Activated CD8-positive, alpha-beta memory T cell treated with anti-CD3 and anti-CD28 coated beads, Interleukin-2, amount 50 U/mL, for 48 hours (primary cell): ENCODE measurements around the gene ABHD12.

Source experiments
- DNase-seq: peaks from one replicate; pipeline ENCODE4 v3.0.0-alpha.2; 2020

The ABHD12 gene

DNA sequence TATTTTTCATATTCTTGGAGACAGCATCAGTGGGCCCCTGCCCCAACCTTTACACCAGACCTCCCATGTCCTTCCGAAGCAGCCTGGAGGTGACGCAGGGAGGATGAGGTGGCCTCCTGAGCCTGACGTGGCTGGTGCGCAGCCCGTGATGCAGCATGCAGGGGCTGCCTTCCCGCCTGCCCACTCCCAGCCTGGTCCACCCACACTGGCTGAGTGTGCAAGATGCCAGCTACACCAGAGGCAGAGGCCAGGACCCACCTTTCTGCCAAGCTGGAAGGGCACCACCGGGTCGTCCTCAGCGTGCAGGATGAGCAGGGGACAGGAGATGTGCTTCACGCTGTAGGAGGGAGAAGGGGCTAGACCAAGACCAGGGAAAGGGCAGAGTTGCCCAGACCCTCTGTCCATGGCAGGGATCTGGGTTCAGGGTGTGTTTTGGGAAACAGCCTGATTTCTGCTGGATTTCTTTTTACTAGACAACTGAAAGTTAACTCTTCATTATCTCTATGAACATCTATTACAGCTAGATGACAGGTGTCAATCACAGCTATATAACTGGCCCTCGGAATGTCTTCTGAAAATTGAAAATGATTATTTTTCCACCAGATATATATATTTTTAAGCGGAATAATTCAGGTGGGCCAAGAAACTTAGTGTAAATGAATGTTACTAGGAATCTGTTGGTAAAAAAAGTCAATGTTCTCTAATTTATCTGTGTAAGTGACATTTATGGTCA, 87.2 kb downstream of the ABHD12 start:
- no peak for DNase-seq

DNA sequence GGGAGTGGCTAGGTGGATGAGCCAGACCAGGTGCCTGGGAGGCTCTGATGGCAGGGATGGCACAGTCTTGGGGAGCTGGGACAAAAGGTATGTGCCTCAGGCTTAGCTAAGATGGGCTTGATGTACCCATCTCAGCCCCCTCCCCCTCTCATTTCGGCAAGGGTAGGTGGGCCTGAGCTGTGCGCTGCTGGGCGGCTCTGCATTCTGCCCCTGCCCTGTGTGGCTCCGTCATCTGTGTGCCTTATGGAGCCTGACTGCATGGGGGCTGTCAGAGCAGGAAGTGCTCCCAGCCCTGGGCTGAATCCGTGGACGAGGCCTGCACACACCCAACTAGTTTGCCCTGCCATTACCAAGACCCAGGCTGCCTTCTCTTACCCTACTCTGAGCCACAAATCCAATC, 88.0 kb downstream of the ABHD12 start:
- no peak for DNase-seq

DNA sequence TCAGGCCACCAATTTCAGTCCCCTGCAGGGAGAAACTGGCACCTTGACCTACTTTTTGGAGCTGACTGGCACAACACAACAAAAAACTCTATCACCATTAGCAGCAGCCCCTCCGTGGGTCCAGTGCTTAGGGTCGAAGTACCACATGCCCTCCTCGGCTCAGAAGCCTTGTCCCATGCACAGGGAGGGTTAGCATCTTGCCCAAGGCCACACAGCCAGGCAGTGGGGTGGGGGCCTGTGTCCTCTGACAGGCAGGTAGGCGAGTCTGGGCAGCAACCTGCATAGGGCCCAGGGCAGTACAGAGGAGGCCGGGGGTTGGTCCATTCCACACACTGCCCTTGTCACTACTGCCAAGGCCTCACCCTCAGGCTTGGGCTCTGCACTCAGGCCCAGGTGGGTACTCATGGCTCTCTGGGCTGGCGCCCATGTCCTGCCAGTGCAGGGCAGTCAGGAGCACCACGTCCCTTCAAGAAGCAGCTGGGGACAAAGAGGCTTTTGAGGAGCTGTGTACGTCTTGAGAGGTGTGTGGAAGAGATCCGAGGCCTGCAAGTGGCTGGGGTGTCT, 89.2 kb downstream of the ABHD12 start:
- DNase-seq = no peak

DNA sequence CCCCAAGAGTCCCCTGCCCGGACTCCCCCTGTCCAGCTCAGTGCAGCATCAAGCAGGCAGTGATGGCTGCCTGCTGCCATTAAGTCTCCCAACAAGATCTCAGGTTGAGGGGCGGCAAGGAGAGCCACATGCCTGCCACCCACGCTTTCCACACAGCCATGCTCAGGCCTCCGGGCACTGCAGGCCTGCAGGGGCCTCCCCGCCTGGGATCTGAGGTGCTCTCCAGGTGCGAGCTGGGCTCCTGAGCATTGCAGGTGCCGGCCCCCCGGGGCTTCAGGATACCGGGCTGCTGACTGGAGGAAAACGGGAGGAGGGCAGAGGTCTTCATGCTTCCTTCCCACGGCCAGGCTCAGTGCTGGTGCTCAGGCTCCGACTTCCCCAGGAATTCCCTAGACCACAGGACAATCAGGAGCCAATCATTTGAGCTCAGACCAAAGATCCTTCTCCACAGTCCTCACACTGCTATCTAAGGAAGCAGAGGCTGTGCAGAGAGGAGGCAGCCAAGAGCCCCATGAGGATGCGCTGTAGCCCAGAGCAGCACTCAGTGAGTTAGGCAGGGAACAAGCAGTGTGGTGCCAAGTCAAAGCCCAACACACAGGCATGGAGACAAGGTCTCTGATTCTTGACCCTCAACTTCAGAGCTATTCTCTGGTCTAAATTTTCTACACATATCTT, 90.0 kb downstream of the ABHD12 start:
- no peak for DNase-seq

DNA sequence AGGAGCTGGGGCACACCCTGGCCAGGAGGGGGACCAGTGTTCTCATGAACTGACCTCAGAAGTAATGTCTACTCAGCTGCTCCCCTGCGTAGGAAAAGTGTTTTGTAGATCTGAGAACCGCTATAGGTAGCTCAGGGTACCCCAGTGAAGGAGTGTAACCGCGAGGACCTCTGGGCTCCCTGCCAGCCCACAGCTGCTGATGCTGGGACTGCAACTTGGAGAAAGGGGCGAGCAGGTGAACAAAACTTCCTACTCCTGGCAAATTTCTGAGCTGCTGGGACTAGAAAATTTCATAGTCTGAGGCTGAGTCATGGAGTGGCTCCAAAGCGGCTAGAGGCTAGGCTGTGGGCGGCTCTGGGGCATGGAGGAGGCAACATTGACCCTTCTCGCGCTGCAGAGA, 90.8 kb downstream of the ABHD12 start:
- DNase-seq = no peak

DNA sequence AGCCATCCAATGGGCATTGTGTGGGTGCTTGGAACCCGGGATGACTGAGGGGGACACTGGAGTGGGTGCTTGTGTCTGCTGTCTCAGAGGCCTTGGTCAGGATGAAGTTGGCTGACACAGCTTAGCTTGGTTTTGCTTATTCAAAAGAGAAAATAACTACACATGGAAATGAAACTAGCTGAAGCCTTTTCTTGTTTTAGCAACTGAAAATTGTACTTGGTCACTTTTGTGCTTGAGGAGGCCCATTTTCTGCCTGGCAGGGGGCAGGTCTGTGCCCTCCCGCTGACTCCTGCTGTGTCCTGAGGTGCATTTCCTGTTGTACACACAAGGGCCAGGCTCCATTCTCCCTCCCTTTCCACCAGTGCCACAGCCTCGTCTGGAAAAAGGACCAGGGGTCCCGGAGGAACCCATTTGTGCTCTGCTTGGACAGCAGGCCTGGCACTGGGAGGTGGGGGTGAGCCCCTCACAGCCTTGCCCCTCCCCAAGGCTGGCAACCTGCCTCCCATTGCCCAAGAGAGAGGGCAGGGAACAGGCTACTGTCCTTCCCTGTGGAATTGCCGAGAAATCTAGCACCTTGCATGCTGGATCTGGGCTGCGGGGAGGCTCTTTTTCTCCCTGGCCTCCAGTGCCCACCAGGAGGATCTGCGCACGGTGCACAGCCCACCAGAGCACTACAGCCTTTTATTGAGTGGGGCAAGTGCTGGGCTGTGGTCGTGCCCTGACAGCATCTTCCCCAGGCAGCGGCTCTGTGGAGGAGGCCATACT, 93.3 kb downstream of the ABHD12 start:
- no peak for DNase-seq

DNA sequence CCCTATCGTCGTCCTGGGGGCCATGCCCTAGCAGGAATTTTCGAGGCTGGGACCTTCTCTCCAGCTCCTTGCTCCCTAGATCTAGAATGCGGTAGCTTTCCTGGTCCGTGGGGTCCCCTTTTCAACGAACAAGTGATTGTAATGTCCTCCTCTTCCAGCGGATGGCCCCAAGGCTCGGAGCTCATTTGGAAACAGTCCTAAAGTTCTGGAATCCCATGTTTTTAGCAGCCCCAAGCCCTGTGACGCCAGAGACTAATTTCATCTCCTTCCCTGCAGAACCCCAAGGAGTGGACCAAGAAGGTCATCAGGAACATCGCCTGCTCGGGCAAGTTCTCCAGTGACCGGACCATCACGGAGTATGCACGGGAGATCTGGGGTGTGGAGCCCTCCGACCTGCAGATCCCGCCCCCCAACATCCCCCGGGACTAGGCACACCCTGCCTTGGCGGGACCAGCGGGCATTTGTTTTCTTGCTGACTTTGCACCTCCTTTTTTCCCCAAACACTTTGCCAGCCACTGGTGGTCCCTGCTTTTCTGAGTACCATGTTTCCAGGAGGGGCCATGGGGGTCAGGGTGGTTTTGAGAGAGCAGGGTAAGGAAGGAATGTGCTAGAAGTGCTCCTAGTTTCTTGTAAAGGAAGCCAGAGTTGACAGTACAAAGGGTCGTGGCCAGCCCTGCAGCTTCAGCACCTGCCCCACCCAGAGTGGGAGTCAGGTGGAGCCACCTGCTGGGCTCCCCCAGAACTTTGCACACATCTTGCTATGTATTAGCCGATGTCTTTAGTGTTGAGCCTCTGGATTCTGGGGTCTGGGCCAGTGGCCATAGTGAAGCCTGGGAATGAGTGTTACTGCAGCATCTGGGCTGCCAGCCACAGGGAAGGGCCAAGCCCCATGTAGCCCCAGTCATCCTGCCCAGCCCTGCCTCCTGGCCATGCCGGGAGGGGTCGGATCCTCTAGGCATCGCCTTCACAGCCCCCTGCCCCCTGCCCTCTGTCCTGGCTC, 94.2 kb downstream of the ABHD12 start:
- DNase-seq = no peak

DNA sequence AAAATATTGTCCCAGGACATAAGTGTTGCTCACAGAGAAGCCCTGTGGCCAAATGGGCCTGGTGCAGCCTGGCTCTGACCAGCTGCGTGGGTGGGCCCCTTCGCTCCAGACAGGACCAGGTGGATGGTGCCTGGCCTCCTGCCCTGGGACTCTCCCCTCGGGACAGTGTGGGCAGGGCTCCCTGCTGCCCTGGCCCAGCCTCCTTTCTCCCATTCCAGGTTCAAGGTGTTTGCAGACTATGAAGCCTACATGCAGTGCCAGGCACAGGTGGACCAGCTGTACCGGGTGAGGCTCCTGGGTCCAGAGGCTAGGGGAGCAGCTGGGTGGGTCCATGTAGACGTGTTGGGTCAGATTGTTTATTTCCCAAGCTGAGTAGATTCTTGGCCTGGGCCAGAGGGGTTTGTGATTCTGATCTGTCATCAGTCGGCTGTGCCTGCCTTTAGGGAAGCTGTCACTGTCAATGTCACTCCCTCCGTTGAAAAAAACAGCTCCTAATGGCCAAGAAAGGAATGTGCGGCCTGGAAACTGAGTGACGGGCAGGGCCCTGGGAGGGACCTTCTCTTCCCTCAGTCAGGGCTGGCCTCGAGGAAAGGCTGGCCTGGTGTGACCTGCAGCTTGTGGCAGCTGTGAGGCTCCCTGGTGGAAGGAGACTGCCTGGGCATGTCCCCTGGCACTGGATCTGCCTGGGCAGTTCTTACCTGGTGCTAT, 95.1 kb downstream of the ABHD12 start:
- DNase-seq = no peak

DNA sequence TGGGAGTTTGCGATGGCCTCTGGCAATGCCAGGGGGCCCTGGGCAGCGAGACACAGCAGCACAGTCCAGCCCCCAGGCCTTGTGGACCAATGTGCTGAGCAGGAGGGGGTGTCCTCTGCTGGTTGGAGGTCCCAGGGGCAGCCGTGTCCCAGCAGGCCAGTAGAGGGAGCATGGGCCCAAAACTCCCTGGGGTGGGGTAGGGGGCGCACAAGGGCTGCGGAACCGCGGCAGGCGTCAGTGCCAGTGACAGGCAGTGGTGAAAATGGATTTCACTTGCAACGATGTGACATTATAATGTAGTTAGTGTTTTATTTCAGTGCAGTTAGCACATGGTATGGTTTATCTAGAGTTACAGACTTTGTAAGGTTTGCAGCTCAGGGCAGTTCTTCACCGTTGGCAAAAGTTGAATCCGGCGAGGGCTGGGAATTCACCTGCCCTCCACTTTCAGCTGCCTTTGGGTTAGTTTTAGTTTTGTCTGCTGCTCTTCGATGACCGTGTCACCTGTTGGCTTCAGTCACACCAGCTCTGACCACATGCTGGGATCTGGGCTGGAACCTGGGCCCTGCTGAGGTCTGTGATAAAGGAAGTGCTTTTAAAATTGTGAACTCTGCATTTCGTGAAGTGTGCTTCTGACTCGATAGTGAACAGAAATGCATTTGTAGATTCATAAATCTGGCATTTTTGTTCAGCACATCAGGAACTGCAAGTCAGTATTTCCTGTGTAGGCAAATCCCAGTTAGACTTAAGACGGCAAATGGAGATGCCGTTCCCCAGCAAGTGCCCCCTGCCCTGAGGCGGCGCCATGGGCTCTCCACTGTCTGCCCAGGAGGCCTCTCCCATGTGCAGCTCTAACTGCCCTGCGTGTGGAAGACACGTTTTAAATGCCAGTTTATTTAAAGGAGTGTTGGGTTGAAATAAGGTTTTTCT, 95.9 kb downstream of the ABHD12 start:
- DNase-seq = peak; percentile 78

DNA sequence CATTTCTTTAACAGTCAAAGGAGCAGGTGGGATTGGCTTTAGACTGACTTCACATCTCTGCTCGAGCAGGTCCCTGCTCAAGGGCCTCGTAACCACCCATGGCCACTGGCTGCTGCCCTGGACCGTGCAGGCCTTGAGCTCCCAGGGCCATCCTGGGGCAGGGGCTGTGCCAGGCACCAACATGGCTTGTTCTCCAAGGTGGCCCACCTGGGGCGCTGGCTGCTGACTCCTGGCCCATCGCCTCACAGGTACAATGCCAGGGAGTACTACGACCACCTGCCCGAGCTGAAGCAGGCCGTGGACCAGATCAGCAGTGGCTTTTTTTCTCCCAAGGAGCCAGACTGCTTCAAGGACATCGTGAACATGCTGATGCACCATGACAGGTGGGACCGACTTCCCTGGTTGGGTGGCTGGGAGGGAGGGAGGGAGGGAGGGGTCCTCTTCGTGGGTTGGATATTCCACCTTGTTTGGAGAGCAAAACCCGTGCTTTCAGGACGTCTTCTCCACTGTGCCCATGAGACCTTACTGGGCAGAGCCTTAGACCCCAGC, 96.7 kb downstream of the ABHD12 start:
- no peak for DNase-seq

DNA sequence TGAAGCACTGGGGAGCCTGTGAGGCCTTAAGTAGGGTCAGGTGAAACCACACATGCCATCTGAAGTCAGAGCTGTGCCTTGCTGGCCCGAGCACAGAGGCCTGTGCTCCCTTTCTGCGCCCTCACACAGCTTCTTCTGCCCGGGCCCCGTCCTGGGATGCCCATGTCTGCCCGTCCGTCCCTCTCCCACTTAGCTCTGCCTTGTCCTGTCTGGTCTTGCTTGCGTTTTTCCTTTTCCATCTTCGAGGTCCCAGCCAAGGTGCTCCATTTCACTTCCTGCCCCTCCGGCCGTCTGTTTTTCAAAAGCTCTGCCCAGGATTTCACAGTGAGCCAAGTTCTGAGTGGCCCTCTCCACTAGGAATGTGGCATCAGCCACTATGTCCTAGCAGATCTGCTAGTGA, 97.1 kb downstream of the ABHD12 start:
- DNase-seq = no peak

DNA sequence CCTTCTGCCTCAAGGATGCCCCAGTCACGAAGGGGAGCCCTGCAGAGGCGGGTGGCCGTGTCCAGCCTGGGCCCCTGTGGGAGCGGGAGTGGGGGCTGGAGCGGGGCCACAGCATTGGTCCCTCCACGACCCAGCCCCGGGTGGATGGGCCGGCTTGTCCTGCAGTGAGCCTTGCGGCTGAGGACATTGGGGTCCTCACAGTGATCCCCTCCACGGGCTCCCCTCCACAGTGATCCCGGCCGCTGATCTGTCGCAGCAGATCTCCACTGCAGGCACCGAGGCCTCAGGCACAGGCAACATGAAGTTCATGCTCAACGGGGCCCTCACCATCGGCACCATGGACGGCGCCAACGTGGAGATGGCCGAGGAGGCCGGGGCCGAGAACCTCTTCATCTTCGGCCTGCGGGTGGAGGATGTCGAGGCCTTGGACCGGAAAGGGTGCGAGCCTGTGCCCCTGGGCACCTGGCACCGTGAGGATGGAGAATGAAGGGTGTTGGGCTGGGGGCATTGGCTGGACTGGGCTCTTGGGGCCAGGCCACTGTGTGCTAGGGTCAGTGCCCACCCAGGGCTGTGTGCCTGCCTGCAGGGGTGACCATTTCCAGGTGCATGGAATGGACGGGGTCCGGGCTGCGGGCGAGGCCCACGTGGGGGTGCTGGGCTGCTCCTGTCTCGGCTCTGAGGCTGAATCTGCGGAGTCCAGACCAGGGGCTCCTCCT, 98.3 kb downstream of the ABHD12 start:
- no peak for DNase-seq

DNA sequence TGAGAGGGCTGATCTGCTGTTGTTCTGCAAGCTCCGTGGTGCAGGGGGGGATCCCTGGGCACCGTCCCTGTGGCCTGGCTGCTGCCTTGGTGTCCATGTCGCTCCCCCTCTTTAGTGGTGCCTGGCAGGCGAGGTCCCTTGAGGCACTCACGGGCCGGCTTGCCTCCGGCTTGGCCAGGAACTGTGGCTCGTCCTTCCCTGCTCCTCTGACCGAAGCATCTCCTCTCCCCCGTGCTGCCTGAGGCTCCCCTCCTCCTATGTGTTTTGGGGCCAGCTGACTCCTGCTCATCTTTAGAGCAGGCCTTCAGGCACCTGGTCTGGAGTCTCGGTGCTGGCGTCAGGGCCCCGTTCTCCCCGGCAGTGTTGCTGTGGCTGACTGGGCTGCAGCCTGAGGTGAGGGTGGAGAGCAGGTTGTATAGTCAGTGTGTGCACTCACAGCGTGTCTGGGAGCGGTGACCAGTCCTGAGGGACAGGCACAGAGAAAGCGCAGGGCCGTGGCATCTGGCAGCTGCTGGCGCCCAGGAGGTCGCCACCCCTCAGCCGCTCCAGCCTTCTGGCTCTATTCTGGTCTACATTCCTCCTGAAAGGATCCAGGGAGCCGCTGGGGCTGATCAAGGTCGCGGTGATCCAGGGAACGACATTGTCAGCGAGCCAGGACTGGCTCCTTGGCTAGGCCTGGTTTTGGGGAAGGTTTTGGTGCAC, 99.1 kb downstream of the ABHD12 start:
- DNase-seq = no peak

DNA sequence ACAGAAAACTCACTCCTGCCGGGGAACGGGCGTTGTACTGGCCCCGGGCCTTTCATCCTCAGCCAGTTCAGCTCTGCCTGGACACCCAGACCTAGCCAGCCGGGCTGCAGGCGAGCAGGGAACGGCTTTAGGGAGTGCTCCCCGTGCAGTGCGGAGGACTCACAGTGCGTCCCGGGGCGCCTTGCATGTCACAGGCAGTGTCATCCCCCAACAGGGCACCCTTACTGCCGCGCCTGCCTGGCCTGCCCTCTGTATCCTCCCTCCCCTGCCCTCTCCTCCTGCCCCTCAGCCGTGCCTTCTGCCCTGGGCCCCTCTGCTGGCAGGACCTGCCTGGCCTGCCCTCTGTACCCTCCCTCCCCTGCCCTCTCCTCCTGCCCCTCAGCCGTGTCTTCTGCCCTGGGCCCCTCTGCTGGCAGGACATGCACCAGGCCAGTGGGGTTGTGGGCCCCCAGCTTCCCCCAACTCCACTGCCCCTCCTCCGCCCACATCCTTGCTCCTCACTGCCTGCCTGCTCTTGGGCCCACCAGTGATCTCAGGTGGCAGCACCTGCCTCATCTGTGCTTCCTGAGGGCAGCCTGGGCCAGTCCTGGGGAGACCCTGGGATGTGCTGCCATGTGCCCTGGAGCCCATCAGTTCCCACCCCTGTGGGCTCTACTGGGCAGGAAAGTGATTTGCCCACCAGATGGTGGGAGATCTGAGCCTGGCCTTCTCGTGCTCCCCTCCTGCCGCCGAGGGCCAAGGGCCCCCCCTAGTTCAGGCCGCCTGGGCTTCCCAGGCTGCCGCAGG, 99.8 kb downstream of the ABHD12 start:
- no peak for DNase-seq

DNA sequence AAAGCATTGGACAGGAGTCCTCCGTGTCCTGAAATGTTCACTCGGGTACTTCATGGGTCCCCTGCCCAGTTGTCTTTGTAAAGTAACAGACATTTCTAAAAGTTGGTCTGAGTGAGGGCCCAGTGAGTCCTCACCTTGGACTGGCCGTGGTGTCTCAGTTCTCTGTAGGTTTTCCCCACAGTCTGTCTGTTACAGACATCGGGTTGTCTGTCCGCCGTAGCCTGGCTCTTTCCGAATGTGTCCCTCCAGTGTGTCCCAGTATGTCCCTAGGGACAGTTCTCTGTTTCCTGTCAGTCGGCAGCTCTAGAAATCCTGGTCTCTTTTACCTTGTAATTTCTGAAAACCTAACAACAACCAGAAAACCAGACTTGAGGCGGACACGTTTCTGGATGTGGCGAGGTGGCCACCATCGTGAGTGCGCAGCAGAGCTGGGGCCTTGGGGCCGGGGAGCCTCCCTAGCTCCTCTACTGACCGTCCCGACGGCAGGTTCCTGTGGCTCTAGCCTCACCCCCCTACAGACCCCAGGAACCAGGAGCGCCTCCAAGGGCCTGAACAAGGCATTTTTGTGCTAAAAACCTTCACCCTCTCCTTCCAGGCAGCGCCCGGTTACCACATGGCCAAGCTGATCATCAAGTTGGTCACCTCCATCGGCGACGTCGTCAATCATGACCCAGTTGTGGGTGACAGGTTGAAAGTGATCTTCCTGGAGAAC, 100.6 kb downstream of the ABHD12 start:
- DNase-seq = no peak

DNA sequence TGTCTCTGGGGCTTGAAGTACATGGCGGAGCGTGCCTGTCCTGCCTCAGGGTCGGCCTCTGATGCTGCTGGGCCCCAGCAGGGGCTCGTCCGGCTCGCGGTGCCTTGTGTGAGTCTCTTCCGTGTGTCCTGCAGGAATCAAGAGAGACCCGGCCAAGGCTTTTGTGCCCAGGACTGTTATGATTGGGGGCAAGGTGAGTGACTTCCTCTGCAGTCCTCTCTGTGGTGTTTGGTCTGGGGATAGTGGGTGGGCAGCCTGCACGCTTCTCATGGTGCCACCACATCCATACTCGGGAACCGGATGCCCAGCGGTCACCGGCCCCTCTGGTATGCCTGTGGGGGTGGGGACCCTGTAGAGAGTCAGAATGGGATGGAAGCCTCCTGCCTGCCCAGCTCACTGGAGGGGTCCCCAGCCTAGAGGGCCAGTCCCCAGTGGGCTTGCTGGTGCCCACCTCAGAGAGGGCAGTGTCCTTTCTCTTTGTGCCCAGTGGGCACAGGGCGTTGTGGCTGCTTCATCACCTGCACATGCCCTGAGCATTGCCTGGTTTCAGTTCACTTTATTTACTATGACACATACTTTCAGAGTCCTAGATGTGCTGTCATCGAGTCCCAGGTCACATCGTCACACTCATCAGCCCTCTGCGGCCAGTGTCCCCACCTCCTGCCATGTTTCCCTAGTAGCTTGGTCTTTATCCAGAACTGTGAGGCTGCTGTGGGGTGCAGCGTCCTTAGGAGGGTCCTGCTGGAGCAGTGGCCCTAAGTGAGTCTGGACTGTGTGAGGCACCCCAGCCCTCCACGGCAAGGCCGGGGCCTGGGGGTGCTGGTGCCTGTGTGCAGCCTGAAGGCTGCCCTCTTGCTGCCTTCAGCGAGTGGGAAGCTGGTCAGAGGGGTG, 102.1 kb downstream of the ABHD12 start:
- DNase-seq = no peak
